IPS-15b (cell line): ENCODE results near the gene PGM2.
"Not testable (repeated sequence)": the region's sequence is repeated elsewhere in the genome, so short reads cannot be mapped to it uniquely, and the experiment has no call there.

Experiments
- H3K27me3 ChIP-seq: one replicate; pipeline ENCODE4 v1.6.1; 2013; ENCODE audit warnings: low read length; ENCODE audit not compliant: control insufficient read depth, insufficient read depth
- H3K36me3 ChIP-seq: one replicate; pipeline ENCODE4 v1.6.1; 2013; ENCODE audit warnings: low read length; ENCODE audit not compliant: control insufficient read depth, insufficient read depth
- H3K4me1 ChIP-seq: one replicate; pipeline ENCODE4 v1.6.1; 2013; ENCODE audit warnings: mild to moderate bottlenecking, low read length; ENCODE audit not compliant: control insufficient read depth, insufficient read depth
- H3K4me3 ChIP-seq: one replicate; pipeline ENCODE4 v1.5.1; 2013; ENCODE audit warnings: low read depth, low read length
- H3K9ac ChIP-seq: one replicate; pipeline ENCODE4 v1.6.1; 2013; ENCODE audit warnings: low read depth, mild to moderate bottlenecking, low read length
- H3K9me3 ChIP-seq: one replicate; pipeline ENCODE4 v1.6.1; 2013; ENCODE audit warnings: mild to moderate bottlenecking, low read length; ENCODE audit not compliant: control insufficient read depth, insufficient read depth

The PGM2 gene

GRCh38 chr4:37821953-37822605 lies 4.4 kb upstream of the PGM2 start:
- peaks cover 10% of the 10 kb centered on the region for H3K27me3 ChIP-seq
- H3K4me3 ChIP-seq: no peak overlapping the region
- H3K9ac ChIP-seq: no peak overlapping the region
- peaks cover 4% of the 10 kb centered on the region for H3K4me1 ChIP-seq
- no peaks in the 10 kb centered on the region for H3K9me3 ChIP-seq
- peaks cover 2% of the 10 kb centered on the region for H3K36me3 ChIP-seq

GRCh38 chr4:37825501-37825900 lies 985 bp upstream of the PGM2 start:
- H3K9ac ChIP-seq, H3K9me3 ChIP-seq, H3K36me3 ChIP-seq: not testable (repeated sequence)
- Histone ChIP-seq H3K27me3 (peaks cover 19% of the 10 kb centered on the region), H3K4me3 (peak overlapping the region; percentile 90), H3K4me1 (peaks cover 11% of the 10 kb centered on the region)

- Histone ChIP-seq H3K9me3 (no peaks in the 10 kb centered on the region), H3K36me3 (peaks cover 2% of the 10 kb centered on the region), H3K4me3 (peak overlapping the region; percentile 90), H3K27me3 (peaks cover 19% of the 10 kb centered on the region), H3K9ac (peak overlapping the region; percentile 30), H3K4me1 (peaks cover 11% of the 10 kb centered on the region)
These were observed 555 bp upstream of the PGM2 start for GRCh38 chr4:37825968-37826294.

- Histone ChIP-seq H3K9me3 (no peaks in the 10 kb centered on the region), H3K27me3 (peaks cover 19% of the 10 kb centered on the region), H3K36me3 (peaks cover 9% of the 10 kb centered on the region), H3K9ac (peak overlapping the region; percentile 65), H3K4me3 (peak overlapping the region; percentile 90), H3K4me1 (peaks cover 11% of the 10 kb centered on the region)
These were observed 672 bp downstream of the PGM2 start for GRCh38 chr4:37827030-37827685.

GRCh38 chr4:37827802-37828321 lies 1.4 kb downstream of the PGM2 start:
- Histone ChIP-seq H3K36me3 (peaks cover 9% of the 10 kb centered on the region), H3K9me3 (no peaks in the 10 kb centered on the region), H3K4me1 (peaks cover 9% of the 10 kb centered on the region), H3K27me3 (peaks cover 19% of the 10 kb centered on the region), H3K9ac (no peak overlapping the region), H3K4me3 (peak overlapping the region; percentile 90)

- Histone ChIP-seq H3K27me3 (peaks cover 19% of the 10 kb centered on the region), H3K9ac (no peak overlapping the region), H3K9me3 (no peaks in the 10 kb centered on the region), H3K4me1 (peaks cover 9% of the 10 kb centered on the region), H3K36me3 (peaks cover 9% of the 10 kb centered on the region), H3K4me3 (no peak overlapping the region)
These were observed 2.4 kb downstream of the PGM2 start for GRCh38 chr4:37828843-37829242.

GRCh38 chr4:37830640-37831039 lies 4.2 kb downstream of the PGM2 start:
- no peaks in the 10 kb centered on the region for H3K9me3 ChIP-seq
- H3K27me3 ChIP-seq: peaks cover 10% of the 10 kb centered on the region
- H3K36me3 ChIP-seq: peaks cover 9% of the 10 kb centered on the region
- no peak overlapping the region for H3K4me3 ChIP-seq
- peaks cover 7% of the 10 kb centered on the region for H3K4me1 ChIP-seq
- no peak overlapping the region for H3K9ac ChIP-seq

GRCh38 chr4:37835031-37835430 lies 8.5 kb downstream of the PGM2 start:
- H3K36me3 ChIP-seq: peaks cover 8% of the 10 kb centered on the region
- H3K4me1 ChIP-seq: no peaks in the 10 kb centered on the region
- no peak overlapping the region for H3K4me3 ChIP-seq
- H3K9me3 ChIP-seq: no peaks in the 10 kb centered on the region
- H3K9ac ChIP-seq: no peak overlapping the region
- H3K27me3 ChIP-seq: no peaks in the 10 kb centered on the region

- Histone ChIP-seq H3K4me3 (no peak overlapping the region), H3K9ac (no peak overlapping the region), H3K9me3 (no peaks in the 10 kb centered on the region), H3K27me3 (no peaks in the 10 kb centered on the region), H3K4me1 (no peaks in the 10 kb centered on the region), H3K36me3 (peaks cover 12% of the 10 kb centered on the region)
These were observed 9.3 kb downstream of the PGM2 start for GRCh38 chr4:37835806-37836205.

GRCh38 chr4:37836274-37836673 lies 9.8 kb downstream of the PGM2 start:
- Histone ChIP-seq H3K9me3 (no peaks in the 10 kb centered on the region), H3K9ac (no peak overlapping the region), H3K4me1 (no peaks in the 10 kb centered on the region), H3K4me3 (no peak overlapping the region), H3K27me3 (no peaks in the 10 kb centered on the region), H3K36me3 (peaks cover 13% of the 10 kb centered on the region)

GRCh38 chr4:37836838-37837440 lies 10.5 kb downstream of the PGM2 start:
- Histone ChIP-seq H3K4me3 (no peak overlapping the region), H3K9me3 (no peaks in the 10 kb centered on the region), H3K9ac (no peak overlapping the region), H3K4me1 (no peaks in the 10 kb centered on the region), H3K36me3 (peaks cover 13% of the 10 kb centered on the region), H3K27me3 (no peaks in the 10 kb centered on the region)

- Histone ChIP-seq H3K9me3 (no peaks in the 10 kb centered on the region), H3K36me3 (peaks cover 13% of the 10 kb centered on the region), H3K4me3 (no peak overlapping the region), H3K9ac (no peak overlapping the region), H3K27me3 (no peaks in the 10 kb centered on the region), H3K4me1 (no peaks in the 10 kb centered on the region)
These were observed 11.0 kb downstream of the PGM2 start for GRCh38 chr4:37837446-37837845.
